LNCAP (cell line): ENCODE measurements around the gene AMOT.

Experiments used
- CTCF ChIP-seq: fragments of 450-650 bp; IDR thresholded peaks from 2 replicates; pipeline ENCODE4 v1.5.1; 2017; ENCODE audit warnings: mild to moderate bottlenecking

The AMOT gene

DNA sequence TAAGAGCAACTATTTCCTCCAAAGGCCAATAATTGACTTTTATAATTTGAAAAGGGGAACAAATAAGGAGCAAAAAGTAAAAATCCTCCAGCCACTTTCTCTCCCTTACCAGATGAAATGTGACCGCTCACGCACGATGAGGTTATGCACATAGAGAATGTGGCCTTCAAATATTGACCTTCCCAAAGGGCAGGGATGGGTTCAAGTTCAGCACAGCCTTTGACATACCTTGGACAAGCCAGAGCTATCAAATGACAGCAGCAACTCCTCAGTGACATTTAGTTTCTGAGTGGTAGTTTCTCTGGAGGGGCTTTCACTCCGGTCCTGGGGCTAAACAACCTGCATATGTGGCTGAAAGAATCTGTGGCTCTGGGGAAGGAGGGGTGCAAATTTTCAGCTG is 50.7 kb downstream of the AMOT start:
- no peak for TF ChIP-seq CTCF

DNA sequence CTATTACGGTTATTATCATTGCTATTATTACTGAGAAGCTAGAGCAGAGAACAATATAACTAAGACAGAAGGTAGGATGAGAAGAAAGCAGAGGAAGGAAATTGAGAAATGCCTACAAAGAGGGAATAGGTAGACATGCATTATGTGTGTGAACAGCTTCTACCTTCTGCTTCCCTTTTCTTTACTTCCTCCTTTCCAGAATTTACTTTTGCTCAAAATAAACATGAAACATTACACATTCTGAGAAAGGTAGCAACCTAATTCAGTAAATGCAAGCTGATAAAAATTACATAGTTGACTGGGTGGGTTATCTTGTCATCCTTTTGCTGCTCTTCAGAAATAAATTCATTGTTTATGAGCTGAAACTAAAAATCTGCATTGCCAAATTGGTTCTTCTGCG is 54.6 kb downstream of the AMOT start:
- TF ChIP-seq CTCF, result no peak

DNA sequence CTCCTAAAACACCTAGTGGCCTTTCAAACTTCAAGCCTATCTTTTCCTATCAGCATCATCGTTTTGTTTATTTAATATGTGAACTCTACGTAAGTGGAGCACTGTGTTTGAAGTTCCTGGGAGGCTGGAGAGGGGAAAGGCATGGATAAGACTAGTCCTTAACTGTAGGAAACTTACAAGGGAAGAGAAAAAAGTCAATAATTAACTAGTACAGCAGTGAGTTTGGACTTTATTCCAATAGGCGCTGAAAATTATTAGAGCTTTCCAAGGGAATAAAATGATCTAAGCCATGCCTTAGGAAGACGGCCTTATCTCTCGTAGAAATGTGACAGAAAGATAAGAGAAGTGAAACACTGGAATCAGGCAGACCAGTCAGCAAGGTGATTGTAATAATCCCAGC is 55.3 kb downstream of the AMOT start:
- no peak for TF ChIP-seq CTCF

GRCh38 chrX:112784692-112785091 is 55.9 kb downstream of the AMOT start:
- no peak for TF ChIP-seq CTCF

- TF ChIP-seq CTCF, result no peak
Measured at GRCh38 chrX:112779139-112779538, 61.5 kb downstream of the AMOT start.

- TF ChIP-seq CTCF, result no peak
Measured at GRCh38 chrX:112774651-112775293, 65.9 kb downstream of the AMOT start.

DNA sequence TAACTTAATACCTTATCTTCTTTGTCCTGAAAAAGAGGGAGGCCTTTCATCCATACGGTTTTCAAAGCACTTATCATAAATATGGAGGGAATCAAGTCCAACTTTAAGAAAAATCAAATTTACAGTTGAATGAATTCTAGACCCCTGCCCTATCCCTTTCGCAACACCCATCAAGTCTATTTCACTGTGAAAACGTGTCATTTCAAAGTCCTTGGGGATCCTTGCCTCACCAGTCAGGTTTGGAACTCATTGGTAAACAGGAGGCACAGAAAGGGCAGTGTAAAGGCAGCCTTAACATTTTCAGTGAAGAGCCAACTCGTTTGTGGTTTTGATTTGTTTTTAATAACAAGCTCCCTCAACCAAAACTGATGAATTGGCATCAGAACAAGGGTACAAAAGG is 66.5 kb downstream of the AMOT start:
- no peak for TF ChIP-seq CTCF

DNA sequence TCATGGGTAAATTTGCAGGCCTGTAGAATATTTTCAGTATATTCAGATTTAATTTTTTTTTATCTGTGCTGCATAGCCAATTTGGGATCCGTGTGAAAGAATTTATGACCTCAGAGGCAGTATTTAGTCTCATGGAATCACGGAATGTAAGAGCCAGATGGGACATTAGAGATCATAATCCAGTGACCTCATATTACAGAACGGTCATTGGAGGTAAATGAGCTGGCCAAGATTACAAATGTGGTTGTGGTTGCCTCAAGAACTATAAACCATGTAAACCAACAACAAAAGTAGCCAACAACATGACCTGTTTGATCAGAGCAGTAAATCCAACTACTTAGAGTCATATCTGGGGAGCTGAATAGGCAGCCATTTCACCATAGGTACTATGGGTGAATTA is 71.6 kb downstream of the AMOT start:
- TF ChIP-seq CTCF, result no peak
